HG02571 (cell line): Measurements from ENCODE around the gene MPC1.
"Not testable (repeated sequence)": the region's sequence is repeated elsewhere in the genome, so short reads cannot be mapped to it uniquely, and the experiment has no call there.

Source experiments
- ATAC-seq: cut with Tn5 transposase; IDR thresholded peaks from one replicate; pipeline ENCODE4 v1.9.1; 2021; ENCODE audit warnings: mild to moderate bottlenecking, moderate library complexity; ENCODE audit not compliant: unreplicated experiment

Gene MPC1

DNA sequence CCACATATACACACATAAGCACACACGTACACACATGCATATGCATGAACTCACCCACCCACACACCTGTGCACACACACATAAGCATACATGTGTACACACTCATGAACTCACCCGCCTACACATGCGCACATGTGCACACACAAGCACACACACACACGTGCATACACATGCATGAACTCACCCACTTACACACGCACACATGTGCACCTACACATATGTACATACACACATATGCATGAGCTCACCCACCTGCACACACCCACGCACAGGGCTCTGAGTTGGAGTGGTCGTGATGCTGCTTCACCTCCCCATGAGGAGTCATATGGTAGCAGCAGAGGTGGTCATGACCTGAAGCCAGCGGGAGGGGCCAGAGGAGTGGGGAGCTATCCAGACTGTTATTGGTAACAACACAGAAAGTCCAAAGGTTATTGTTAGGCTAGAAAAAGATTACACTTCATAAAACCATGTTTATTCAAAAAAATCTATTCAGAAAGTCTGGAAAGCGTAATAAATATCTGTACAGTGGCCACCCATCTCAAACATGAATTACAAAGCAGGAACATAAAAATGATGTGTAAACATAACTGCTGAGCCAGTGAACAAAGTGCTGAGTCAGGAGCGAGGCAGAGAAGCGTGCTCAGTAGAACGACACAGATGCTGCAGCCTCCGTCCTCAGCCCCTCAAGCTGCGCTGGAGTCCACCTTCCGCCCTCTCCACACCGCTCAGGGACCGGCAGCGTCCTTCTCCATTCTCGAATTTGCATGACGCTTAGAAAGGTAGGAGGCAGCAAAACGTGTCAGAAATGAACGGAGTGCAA, 26.4 kb upstream of the MPC1 start:
- ATAC-seq, result no peak

DNA sequence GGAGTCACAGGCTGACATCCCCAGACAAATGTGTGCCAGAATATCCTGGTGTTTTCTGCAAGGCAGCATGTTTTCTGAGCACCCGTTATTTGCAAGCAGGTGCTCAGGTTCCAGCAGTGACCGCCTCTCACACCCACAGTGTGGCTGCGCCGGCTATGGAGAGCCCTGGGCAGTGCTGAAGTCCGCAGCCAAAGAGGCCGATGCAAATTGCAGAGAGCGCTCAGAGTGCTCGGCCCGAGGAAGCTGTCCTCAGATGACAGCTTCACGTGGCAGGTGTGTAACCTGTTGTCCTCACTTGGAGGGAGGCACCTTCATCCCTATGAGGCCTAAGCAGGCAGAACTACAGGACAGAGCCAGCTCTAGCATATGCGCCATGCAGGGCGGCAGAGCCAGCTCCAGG, 23.5 kb upstream of the MPC1 start:
- no peak for ATAC-seq

DNA sequence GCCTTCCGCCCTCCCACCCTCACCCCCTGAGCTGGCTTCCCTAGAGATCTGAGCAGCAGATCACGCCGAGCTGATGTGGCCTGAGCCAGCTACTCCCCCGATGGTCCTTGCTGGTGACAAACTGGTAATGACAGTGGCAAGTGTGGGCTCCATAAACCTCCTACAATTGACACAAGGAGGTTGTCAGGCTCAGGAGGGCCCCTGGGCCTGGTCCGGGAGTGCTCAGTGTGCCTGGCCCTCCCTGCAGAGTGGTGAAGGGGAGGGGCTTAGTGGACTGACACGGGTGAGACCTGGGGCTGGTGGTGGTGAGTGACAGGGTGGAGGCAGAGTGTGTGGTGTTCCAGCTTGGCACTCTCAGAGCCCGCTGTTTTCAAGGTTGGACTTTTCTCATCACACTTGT, 22.6 kb upstream of the MPC1 start:
- no peak for ATAC-seq

DNA sequence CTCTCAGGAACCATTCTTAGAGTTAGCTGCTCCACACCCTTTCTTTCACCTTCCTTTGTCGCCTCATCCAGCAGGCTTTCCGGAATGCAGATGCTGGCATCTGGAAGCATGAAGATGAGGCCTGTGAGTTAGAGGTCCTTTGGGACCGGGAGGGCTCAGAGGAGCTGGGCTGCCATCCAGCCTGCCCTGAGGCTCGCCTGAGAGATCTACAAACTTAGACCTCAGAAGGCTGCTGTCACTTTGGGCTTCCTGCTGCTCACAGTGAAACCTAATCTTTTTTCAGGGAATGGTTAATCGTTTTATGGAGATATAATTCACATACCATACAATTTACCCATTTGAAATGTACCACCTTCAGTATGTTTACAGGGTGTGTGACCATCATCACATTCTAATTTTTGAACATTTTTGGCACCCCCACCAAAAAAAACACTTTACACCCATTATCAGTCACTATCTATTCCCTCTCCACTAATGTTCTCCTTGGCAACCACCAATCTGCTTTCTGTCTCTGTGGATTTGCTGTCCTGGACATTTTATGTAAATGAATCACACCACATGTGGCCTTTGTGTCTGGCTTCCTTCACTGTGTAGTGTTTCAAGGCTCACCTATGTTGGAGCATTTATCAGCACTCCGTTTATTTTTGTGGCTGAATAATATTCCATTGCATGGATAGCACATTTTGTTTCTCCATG, 20.0 kb upstream of the MPC1 start:
- no peak for ATAC-seq

DNA sequence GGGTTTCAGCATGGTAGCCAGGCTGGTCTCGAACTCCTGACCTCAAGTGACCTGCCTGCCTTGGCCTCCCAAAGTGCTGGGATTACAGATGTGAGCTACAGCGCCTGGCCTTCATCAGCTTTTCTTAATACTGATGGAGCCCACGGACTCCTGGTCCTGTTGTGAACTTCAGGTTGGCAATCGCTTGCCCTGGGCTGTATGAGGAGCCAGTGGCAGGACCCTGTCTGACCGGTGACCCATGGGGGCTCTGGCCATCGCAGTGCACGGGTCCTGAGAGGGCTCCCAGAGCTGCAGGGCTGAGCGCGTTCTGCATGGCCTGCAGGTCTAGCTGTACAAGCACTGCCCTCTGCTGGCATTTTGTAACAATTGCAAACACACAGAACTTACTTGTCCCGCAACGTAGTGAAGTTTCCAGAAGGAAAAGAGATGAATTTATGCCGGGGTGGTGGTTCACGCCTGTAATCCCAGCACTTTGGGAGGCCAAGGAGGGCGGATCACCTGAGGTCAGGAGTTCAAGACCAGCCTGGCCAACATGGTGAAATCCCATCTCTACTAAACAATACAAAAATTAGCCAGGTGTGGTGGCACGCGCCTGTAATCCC, 18.0 kb upstream of the MPC1 start:
- ATAC-seq, result peak; percentile 74

DNA sequence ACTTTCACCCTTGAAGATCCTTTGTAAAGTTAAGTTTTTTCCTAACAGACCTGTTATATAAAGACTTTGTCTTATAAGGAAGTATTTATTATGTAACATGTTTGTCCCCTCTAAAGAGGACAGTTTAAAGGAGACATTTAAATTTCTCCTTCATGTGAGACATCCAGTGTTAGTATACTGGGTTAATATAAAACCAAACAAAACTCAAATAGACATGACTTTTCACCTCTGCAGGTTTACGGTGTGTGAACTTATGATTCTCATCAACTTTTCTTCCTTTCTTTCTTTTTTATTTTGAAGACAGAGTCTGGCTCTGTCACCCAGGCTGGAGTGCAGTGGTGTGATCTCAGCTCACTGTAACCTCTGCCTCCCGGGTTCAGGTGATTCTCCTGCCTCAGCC, 17.4 kb upstream of the MPC1 start:
- no peak for ATAC-seq

DNA sequence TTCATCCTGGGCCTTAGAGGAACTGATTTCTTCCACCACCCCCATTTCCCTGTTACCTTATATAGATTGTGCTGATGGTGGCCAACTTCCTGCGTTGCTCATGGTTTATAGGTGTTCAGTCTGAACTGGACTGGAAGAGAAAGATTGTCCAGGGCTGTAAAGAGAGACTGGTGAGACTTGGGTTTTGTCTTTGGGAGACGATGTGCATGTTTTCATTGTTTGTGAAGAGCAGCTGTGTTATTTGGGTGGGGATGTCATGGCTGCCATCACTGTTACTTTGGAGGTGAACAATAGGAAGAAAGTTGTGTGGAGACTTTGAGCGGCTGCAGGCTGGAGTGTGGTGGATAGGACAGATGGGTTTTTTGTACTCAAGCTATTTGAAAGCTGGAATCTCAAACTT, 15.6 kb upstream of the MPC1 start:
- no peak for ATAC-seq

DNA sequence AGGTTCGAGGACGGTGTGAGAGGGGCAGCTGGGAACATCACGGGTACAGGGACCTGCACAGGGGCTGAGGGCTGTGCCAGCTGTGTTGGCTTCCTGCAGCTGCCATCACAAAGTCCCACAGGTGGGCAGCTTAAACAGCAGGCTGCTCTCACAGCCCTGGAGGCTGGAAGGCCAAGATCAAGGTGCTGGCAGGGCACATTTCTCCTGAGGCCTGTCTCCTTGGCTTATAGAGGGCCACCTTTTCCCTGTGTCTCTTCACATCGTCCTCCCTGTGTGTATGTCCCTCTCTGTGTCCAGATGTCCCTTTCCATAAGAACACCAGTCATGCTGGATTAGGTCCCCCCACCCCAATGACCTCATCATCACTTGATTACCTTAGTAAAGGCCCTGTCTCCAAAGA, 15.1 kb upstream of the MPC1 start:
- no peak for ATAC-seq

DNA sequence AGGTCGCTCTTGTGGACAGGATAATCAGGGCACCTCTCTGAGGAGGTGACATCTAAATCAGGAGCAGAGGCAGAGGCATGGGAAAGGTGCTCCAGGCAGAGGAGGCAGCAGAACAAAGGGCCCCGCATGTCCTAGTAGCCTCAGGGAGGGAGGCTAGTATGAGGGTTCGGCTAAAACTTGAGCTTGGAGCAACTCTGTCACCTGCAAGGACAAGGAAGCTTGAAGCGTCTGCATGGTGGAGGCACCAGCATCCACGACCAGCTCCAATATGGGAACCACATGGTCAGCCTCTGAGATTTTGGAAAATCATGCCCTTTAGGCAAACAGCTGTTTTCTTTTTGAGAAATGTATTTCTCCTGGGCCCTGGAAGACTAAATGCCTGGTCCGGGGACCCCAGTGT, 13.0 kb upstream of the MPC1 start:
- ATAC-seq, result no peak

DNA sequence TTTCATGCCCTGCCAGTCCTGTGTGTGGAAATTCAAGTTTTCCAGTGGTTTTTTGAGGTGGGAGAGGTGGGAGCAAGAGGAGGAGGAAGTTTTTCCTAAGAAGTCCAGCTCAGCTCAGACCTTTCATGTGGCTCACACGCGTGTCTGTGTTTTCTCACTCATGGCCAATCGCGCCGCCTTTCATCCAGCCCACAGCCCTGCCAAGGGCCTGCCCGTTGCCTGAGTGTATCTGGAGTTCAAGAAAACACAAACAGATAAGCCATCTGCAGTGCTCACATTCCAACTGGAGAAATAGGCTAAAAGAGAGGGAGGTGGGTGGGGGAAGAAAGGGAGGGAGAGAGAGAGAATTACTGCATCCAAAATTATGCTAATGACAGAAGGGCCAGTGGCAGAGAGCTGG, 12.6 kb upstream of the MPC1 start:
- ATAC-seq, result no peak

DNA sequence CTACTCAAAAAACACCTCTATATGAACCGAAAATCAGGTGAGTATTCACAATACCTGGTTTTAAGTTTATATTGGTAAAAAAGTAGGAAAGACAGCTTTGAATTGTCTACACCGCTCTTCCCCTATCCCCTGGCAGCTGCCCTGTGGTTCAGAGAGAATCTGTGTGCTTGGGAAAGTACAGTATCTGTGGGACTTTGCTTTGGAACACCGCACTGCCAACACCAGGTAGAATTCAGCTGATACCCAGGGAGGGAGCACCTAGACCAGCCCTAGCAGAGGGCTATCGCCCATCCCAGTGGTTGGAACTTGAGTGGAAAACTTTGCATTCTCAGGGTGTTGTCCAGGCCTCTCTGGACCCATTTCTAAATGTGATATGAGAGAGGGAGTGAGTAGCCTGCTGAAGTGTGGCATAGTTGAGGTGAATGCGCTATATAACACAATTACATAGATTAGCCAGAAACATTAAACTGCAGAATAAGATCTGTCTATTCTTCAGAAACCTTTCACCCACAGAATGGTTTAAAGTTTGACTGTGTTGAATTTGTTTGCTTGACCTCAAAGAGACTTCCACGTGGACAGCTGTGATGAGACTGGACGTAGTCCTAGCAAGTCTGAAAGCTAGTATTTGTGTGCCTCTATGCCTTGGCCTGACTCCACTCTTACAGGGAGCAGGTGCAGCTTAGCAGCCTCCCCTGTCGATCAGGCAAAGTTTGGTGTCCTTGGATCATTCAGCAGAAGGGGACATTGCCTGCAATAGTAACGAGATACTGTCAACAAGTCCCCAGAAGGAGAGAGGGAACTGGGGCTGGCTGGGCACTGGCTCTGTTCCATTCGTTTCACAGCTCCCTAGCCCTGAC, 11.5 kb upstream of the MPC1 start:
- ATAC-seq, result no peak

DNA sequence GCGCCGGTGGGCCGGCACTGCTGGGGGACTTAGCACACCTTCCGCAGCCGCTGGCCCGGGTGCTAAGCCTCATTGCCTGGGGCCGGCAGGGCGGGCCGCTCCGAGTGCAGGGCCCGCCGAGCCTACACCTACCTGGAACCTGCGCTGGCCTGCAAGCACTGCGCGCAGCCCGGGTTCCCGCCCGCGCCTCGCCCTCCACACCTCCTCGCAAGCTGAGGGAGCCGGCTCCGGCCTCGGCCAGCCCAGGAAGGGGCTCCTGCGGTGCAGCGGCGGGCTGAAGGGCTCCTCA, 10.7 kb upstream of the MPC1 start:
- no peak for ATAC-seq

DNA sequence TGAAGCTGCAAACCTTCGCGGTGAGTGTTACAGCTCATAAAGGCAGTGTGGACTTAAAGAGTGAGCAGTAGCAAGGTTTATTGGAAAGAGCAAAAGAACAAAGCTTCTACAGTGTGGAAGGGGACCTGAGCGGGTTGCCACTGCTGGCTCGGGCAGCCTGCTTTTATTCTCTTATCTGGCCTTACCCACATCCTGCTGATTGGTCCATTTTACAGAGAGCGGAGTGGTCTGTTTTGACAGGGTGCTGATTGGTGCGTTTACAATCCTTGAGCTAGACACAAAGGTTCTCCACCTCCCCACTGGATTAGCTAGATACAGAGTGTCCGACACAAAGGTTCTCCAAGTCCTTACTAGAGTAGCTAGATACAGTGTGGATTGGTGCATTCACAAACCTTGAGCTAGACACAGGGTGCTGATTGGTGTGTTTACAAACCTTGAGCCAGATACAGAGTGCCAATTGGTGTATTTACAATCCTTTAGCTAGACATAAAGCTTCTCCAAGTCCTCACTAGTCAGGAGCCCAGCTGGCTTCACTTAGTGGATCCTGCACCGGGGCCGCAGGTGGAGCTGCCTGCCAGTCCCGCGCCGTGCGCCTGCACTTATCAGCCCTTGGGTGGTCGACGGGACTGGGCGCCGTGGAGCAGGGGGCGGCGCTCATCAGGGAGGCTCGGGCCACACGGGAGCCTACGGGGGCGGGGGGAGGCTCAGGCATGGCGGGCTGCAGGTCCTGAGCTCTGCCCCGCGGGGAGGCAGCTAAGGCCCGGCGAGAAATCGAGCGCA, 10.2 kb upstream of the MPC1 start:
- ATAC-seq, result not testable (repeated sequence)

DNA sequence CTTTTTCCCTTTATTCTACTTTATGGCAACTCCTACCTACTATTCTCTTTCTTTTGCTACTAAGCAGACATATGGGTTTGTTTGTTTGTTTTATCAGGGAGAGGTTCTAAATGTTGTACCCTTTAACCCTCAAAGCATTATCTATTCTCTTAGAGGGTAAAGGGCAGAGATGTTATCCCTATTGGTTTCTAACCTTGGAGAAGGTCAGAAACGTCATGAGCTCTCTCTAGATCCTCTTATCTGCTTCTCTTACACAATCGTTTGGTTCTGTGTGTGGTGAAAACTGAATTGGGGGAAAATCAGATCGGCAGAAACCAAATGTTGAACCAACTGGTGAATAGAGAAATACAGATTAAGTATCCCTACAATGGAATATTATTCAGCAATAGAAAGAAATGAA, 6.4 kb upstream of the MPC1 start:
- ATAC-seq, result no peak

DNA sequence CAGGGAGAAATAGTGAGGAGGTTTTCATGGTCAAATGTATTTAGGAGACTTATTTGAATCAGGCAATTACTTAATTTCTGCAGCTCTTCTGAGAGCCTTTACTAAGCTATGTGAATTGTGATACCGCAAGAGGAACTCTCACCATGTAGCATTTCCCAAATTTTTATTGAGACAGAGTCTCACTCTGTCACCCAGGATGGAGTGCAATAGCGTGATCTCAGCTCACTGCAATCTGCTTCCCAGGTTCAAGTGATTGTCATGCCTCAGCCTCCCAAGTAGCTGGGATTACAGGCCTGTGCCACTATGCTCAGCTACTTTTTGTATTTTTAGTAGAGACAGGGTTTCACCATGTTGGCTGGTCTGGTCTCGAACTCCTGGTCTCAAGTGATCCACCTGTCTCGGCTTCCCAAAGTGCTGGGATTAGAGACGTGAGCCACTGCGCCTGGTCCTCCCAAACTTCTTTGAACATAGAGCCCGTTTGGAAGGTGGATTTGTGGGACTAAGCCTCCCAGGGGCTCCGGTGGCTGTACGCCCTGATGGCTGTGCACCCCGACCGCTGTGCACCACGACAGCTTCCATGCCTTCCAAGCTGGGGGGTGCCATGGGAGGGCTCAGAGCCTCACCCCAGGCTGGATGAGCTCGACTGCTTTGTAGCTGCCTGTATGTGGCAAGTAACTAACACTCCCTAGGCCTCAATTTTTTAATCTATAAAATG, 5.7 kb upstream of the MPC1 start:
- ATAC-seq, result no peak

DNA sequence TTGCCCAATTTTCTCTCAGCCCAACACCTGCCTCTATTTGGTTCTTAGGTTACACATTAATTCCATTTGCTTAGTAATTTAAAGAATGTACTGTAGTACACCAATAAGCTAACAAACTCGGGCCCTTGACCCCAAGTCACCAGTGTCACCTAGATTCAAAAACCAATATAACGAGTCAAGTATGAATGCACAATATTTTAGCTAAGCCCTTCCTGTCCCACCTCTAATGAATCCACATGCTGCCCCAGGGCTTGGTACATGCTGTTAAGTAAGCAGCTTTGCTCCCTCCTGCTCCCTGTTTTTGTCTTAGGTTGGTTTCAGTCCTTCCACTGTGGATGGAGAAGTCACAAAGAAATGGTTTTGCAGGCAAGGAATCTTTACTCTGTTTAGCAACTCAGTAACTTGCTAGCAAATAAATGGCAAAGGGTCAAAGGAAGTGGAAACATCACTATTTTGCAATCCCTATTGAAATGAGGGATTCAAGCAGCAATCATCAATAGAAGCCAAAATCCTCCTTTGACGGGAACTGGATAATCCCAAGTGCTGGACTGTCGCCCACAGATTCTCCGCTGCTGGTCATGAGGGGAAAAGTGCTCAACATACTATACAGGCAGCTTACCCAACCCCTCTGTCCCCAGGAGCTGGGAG, 5.0 kb upstream of the MPC1 start:
- no peak for ATAC-seq

DNA sequence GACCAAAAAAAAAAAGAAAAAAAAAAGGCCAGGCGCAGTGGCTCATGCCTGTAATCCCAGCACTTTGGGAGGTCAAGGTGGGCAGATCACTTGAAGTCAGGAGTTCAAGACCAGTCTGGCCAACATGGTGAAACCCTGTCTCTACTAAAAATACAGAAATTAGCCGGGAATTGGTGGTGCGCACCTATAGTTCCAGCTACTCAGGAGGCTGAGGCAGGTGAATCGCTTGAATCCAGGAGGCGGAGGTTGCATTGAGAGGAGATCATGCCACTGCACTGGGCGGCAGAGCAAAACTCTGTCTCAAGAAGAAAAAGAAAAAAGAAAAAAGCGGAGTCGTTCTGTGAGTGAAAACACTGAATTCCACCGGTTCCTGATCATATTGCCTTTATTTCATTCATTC, 4.4 kb upstream of the MPC1 start:
- not testable (repeated sequence) for ATAC-seq

DNA sequence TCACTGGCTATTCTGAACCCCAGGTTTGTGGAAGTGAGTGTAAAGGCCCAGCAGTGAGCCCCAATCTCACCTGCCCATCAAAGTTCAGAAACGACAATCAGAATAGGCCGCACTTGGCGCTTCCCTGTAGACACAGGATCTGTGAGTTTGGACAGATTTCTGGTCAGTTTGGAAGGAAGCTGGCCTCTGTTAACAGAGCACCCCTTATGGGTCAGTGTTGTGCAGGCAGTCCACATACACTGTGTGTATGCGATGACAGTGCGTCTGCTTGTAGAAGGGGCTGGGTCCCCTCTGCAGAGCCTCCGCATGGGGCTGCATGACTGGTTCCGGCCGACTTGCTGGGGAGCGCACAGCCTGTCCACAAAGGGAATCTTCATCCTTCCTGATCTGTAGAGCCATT, 3.4 kb upstream of the MPC1 start:
- ATAC-seq, result no peak

DNA sequence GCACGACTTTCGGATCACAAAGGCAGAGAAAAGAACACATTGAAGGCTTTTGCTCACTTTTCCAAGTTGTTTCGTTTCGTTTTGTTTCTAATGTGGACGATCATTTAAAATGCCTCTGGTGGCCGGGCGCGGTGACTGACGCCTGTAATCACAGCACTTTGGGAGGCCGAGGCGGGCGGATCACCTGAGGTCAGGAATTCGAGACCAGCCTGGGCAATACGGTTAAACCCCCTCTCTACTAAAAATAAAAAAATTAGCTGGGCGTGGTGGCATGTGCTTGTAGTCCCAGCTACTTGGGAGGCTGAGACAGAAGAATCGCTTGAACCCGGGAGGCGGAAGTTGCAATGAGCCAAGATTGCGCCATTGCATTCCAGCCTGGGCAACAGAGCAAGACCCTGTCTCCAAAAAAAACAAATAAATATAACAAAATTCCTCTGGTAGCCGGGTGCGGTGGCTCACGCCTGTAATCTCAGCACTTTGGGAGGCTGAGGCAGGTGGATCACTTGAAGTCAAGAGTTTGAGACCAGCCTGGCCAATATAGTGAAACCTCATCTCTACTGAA, 1.1 kb upstream of the MPC1 start:
- ATAC-seq, result not testable (repeated sequence)
